HepG2 (cell line): ENCODE measurements around the gene LITAF.

Experiments
- CBFB ChIP-seq: sonication (generic); formaldehyde crosslinking; IDR thresholded peaks from 2 replicates; pipeline ENCODE4 v1.4.0; 2020; ENCODE audit warnings: missing genetic modification reagents
- CTCF ChIP-seq: sonication (generic); formaldehyde crosslinking; IDR thresholded peaks from 2 replicates; pipeline ENCODE4 v1.5.0; 2020; ENCODE audit warnings: mild to moderate bottlenecking, missing genetic modification reagents, moderate library complexity
- DRAP1 ChIP-seq: IDR thresholded peaks from 2 replicates; pipeline ENCODE4 v1.6.1; 2016; ENCODE audit warnings: missing genetic modification reagents, missing compliant biosample characterization
- HMGXB3 ChIP-seq: sonication (generic); formaldehyde crosslinking; IDR thresholded peaks from 2 replicates; pipeline ENCODE4 v1.4.0; 2020; ENCODE audit warnings: missing genetic modification reagents, borderline replicate concordance
- KMT2A ChIP-seq: sonication (generic); formaldehyde crosslinking; IDR thresholded peaks from 2 replicates; pipeline ENCODE4 v1.4.0; 2020; ENCODE audit warnings: missing genetic modification reagents
- NFE2L1 ChIP-seq: sonication (generic); formaldehyde crosslinking; IDR thresholded peaks from 2 replicates; pipeline ENCODE4 v1.4.0; 2020; ENCODE audit warnings: missing genetic modification reagents, mild to moderate bottlenecking, borderline replicate concordance
- NR1H2 ChIP-seq: sonication (generic); formaldehyde crosslinking; IDR thresholded peaks from 2 replicates; pipeline ENCODE4 v1.8.1; 2022; ENCODE audit warnings: low read depth, missing genetic modification reagents, borderline replicate concordance
- POLR2A ChIP-seq, 2 experiments: IDR thresholded peaks; 2 replicates each; pipeline ENCODE4 v1.6.1; 2011; ENCODE audit warnings: low read depth in 2 of 2, low read length in 2 of 2, mild to moderate bottlenecking in 1 of 2, moderate library complexity in 1 of 2; ENCODE audit not compliant: insufficient read depth in 1 of 2
- ZNF547 ChIP-seq: sonication (generic); formaldehyde crosslinking; IDR thresholded peaks from 2 replicates; pipeline ENCODE4 v1.5.1; 2020; ENCODE audit warnings: mild to moderate bottlenecking, missing genetic modification reagents
- ZNF577 ChIP-seq: sonication (generic); formaldehyde crosslinking; IDR thresholded peaks from 2 replicates; pipeline ENCODE4 v1.4.0; 2020; ENCODE audit warnings: mild to moderate bottlenecking, low read depth, missing genetic modification reagents, borderline replicate concordance
- ZNF883 ChIP-seq: sonication (generic); formaldehyde crosslinking; IDR thresholded peaks from 2 replicates; pipeline ENCODE4 v1.5.1; 2020; ENCODE audit warnings: mild to moderate bottlenecking, missing genetic modification reagents; ENCODE audit errors: not compliant biosample characterization

GRCh38 chr16:11575223-11575589 lies 11.5 kb downstream of the LITAF start:
- no peak for TF ChIP-seq ZNF547 (CRISPR knock-in tag)
- no peak for TF ChIP-seq CBFB
- no peak for TF ChIP-seq DRAP1 (CRISPR knock-in tag)
- TF ChIP-seq ZNF883 (CRISPR knock-in tag) = no peak
- no peak for TF ChIP-seq HMGXB3
- TF ChIP-seq ZNF577 (CRISPR knock-in tag) = no peak
- TF ChIP-seq POLR2A (IDR thresholded peaks at IDR 0.05; ENCODE audit: insufficient read depth in 1 of 2, low read depth in 2 of 2, low read length in 2 of 2) = 0 out of 4 replicates have a peak, but pooled peaks of 1 of the 2 experiments have one; percentile 29
- no peak for TF ChIP-seq KMT2A (CRISPR knock-in tag)
- no peak for TF ChIP-seq NR1H2
- TF ChIP-seq CTCF (CRISPR knock-in tag) = no peak
- TF ChIP-seq NFE2L1 (CRISPR knock-in tag) = no peak
